GM18502 (cell line): ENCODE data around the gene FGD5.

Experiments used
- ATAC-seq: cut with Tn5 transposase; IDR thresholded peaks from one replicate; pipeline ENCODE4 v1.9.1; 2021; ENCODE audit warnings: mild to moderate bottlenecking; ENCODE audit not compliant: unreplicated experiment, poor library complexity

FGD5 gene

DNA sequence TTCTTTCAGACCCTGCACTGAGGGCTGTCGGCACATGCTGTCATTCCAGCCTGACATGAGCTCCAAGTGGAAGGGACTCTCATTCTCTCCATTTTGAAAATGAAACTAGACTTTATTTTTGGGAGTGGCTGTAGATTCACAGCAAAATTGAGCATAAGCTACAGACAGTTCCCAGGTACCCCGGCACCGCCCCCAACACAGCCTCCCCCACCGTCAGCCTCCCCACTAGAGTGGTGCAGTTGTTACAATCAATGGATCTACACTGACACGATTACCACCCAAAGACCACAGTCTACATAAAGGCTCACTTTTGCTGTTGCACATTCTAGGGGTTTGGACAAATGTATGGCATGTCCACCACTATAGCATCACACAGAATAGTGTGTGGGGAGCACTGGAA lies 29.5 kb upstream of the FGD5 start:
- no peak for ATAC-seq

DNA sequence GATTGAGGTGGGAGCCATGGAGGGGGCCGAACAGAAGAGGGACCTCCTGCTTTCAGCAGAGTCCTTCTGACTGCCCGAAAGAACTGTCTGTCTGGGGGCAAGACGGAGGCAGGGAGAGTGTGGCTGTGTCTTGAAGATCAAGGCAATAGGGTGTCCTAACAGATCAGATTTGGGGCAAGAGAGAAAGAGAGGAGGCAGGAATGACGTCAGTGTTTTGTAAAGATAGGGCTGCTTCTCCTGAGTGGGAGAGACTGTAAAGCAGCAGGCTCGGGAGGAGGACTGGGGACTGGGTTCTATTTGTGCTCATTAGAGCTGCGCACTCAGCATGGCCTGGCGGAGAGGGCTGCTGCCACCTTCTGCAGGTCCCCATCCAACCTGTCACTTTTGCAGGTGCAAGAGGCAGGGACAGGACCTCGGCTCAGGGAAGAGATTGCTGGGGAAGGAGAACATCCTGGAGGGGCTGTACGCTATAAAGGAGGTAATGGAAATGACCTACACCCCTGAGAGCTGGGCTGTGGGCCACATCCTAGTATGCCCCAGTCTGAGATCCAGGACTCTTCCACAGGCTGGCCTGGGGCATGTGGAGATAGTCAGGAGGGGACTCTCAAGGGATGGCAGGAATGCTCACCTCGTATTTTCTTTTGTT lies 29.0 kb upstream of the FGD5 start:
- ATAC-seq, result no peak

DNA sequence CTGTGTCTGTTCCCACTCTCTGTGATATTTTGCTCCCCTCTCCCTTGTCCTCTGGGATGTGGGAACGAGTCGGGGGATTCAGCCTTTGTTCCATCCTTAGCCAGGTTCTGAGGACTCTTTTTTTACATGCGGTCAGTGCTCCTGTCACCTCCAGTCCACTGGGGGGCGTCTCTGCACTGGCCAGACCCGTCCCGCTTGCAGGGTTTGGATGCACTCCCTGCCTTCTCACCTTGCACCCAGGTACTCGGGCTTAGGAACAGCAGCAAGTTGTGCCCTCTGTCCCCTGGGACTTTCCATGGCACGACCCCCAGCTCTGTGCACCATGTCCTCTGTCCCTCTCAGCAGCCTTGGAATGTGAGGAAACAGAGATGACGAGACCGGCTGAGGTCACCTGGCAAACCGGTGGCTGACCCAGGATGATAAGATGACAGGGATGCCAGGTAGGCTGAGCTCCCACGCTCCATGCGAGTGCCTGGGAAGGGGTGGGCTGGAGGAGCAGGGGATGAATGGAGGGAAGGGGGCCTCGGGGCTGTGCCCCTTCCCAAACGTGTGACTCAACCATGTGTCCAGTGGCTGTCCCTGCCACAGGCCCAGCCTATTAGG lies 27.3 kb upstream of the FGD5 start:
- no peak for ATAC-seq

DNA sequence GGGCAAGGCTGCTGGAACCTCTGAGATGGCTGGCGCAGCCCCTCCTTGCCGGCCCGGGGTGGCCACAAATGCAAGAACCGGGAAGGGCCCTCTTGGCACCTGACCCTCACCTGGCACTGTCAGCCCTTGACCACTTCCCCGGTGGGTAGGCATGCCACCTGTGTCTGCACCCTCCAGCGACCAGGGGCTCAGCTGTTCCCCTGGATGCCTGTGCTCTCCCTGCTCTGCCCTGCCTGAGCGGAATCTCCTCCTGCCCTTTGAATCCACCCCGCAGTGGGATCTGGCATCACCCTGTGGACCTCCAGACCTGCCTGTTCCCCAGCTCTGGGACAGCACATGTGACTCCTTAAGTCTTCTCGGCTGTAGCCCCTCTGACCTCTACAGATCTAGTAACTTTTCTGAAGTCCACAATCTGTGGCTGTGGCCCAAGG lies 26.1 kb upstream of the FGD5 start:
- ATAC-seq, result no peak

DNA sequence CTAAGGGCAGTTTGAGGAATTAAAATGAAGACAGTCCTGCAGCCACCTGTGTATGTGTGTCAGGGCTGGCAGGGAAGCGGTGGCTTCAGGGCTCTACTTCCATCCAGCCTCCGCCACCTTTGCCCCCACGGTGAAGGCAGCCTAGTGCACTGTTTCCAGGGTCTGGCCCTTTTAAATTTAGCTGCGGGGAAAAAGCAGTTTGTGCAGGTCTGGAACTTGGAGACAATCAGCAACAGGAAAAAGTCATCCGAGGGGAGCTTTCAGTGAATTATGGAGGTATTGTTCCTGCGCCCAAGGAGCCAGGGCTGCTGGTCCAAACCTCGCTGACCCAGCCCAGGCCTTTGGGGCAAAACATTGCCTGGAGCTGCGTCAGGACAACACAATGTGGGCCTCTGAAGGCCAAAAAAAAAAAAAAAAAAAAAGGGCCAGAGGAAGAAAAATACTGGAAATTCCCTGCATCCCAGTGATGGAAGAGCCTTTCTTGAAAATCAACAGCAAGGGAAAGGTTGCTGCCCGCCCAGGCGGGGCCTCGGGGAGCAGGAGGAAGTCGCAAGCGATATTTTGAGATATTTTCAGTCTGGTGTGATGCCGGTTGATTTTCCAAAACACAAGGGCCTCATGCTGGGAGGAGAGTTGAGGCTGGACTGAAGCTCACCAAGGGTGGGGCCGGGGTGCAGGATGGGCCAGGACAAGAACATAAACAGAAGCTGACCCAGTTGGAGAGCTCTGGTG lies 25.5 kb upstream of the FGD5 start:
- ATAC-seq, result no peak

DNA sequence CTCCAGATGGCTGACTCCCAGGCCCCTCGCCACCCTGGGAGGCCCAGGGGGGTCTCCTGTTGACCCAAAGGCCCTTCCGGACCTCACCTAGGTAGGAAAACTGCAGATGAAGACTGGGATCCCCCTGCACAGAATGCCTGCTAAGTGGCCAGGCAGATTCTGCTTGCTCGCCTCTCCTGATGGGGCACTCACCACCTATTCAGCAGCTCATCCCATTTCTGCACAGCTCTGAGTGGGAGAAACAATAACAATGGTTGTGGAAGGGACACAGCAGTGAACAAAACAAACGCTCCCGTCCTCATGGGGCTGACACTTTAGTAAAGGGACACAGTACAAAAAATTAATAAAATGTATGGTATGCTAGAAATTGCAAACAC lies 24.9 kb upstream of the FGD5 start:
- no peak for ATAC-seq

DNA sequence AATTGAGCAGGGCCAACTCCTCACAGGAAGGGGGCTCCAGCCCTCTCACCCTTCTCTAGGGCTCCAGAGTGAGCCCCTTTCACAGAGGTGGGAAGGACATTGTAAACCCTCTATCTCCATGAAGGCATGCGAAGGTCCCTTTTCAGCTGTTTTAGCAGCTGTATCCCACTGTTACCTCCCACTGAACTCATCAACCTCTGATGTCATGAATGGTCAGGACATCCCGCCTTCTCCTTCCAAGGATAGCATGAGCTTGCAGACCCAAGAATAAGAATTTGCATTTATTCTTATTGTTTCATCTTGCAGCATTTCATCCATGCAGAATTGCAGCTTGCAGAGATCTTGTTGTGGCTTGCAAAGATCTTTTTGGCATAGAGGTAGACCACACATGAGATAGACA lies 24.3 kb upstream of the FGD5 start:
- ATAC-seq, result no peak

DNA sequence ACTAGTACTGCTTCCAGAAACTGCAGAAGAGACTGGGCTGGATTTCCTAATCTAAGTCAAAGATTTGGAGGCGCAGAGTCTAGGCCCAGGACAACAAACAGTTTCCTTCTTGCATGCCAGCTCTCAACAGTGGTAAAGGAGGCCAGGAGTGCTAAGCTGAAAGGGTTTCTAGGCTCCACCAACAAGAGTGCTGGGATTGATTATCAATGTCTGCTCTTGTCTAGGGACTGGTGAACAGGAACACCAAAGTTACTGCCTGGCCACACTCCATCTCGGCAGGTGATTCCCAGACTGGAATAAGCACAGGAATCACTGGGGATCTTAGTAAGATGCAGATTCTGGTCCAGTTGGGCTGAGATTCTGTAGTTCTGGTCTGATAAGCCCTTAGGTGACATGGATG lies 22.8 kb upstream of the FGD5 start:
- ATAC-seq, result no peak

DNA sequence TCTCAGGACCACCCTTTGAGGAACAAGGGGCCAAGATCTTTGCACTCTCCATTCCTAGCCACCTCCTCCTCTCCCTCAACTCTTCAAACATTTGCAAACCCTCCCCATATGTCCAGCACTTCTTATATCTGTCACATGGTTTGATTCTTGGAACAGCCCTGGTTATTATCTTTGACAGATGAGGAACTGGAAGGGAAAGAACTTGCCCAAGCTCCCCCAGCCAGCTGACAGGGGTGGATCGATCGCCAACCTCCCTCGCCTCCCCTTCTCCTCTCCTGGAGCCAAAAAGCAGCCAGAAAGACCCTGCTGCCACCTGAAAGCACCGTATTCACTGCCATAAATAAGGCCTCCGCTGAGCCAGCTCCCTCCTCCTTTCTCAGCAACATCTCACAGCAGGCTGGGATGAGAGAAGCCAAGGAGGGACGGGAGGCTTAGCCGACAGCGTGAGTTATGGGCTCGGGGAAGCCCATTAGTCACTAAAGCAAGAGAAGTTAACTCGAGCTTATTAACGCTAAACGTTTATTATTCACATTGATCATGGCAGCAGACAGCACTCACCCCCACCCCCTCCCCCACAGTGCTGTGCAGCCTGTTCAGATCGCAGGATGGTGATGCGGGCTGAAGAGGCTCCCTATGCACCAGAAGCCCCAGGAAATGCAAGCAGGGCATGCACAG lies 22.2 kb upstream of the FGD5 start:
- ATAC-seq, result no peak

DNA sequence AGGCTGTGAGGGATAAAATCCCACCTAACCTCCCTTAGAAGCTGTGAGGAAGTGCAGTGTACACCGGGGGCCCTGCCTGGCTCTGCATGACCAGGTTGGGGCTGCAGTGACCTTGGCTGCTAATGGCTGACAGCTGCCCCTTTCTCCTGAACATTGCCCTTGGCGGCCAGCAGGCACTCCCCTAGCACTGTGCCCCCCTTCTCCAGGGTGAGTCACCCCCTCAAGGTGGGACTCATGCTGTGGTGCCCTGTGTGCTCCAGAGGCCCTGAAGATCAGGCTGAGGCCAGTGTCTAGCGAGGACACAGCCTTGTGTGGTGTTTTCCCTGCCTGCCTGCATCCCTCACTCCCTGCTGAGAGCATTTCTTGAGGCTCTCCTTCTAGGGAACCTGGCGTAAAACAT lies 21.0 kb upstream of the FGD5 start:
- ATAC-seq, result no peak

DNA sequence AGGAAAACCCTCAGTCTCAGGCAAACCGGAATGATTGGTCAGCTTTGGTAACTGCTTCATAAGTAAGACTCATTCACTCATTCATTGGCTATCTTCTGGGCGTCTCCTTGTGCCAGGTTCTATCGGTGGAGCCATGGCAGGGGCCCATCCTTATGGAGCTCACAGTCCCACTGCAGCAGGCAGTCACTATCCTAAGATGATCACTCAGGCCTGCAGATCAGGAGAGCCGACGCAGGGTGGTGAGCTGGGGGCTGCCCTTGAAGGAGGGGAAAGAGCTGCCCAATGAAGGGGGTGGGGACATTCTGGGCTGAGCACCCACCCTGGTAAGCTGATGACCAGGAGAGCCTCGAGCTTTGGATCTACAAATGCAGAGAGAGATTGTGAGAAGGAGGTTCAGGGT lies 20.5 kb upstream of the FGD5 start:
- no peak for ATAC-seq

DNA sequence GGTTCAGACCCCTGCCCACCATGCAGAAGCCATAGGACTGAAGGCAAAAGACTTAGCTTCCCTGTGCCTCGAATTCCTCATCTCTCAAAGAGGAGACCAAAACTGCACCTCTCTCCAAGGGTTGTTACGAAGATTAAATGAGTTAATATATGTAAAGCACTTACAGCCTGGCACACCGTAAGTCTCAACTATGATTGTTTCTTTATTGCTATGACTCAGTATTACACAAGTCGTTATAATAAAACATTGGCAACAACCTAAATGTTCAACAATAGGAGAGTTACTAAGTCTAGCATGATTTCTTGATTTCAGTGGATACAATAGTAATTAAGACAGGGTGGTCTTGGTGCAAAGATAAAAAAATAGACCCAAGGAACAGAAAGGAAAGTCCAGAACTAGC lies 19.6 kb upstream of the FGD5 start:
- ATAC-seq, result no peak

DNA sequence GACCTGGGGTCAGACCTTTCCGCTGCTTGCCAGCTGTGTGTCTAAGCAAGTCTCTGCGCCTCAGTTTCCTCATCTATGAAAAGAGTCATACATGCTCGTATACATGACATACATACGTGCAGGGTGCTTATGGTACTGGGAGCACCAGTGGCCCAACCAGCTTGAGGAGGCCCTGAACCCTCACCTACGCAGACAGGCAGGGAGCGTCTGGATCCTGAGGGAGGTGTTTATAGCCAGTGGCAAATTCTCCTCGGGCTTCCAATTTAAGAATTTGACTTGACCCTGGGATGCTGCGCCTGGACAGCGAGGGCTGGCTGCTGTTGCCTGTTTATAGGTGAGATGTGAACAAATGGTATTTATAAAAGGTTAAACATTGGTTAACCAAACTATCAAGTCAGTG lies 17.7 kb upstream of the FGD5 start:
- ATAC-seq, result no peak

DNA sequence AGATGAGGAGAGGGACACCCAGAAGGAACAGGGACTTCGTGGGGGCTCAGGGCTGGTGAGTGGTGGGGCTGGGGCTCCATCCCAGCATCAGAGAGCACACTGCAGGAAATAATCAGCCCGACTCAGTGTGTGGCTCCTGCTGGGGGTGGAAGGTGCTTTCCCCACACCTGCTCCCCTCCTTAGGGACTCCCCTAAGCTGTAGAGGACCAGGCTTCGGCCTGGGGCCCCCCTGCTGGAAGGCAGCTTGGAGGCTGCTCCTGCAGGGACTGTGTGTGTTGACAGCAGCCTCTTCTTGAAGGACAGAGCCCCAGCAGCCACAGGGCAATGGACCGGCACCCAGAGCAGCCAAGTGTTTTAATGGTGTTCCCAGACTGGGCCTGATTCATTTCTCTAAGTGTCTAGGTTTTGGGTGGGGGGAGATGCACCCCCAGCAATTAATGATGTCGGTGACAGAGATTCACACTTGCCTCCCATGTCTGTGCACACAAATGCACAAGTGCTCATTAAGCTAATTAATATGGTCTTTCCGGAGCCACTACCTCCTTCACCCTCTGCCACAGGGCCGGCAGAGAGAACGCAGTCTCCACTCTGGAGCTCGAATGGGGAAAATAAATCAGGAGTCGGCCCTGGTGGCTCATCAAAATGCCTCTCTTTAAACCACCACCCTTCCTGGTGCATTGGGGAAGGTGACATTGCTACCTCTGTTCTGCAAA lies 16.9 kb upstream of the FGD5 start:
- no peak for ATAC-seq

DNA sequence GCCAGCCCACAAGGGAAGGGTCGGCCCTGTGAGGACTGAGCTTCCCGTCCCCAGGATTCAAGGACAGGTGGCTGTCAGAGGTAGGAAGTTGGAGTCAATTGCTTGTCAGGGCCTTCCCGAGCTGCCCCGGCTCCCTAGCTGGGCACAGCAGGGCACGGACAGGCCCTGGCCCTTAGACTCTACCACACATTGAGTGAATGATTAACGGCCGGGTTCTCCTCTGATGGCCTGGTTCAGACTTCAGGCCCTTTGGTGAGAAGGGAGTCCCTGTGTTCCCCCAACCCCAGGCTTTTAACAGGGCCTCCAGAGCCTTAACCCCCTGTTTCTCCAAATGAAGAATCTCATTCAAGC lies 16.4 kb upstream of the FGD5 start:
- ATAC-seq, result no peak

DNA sequence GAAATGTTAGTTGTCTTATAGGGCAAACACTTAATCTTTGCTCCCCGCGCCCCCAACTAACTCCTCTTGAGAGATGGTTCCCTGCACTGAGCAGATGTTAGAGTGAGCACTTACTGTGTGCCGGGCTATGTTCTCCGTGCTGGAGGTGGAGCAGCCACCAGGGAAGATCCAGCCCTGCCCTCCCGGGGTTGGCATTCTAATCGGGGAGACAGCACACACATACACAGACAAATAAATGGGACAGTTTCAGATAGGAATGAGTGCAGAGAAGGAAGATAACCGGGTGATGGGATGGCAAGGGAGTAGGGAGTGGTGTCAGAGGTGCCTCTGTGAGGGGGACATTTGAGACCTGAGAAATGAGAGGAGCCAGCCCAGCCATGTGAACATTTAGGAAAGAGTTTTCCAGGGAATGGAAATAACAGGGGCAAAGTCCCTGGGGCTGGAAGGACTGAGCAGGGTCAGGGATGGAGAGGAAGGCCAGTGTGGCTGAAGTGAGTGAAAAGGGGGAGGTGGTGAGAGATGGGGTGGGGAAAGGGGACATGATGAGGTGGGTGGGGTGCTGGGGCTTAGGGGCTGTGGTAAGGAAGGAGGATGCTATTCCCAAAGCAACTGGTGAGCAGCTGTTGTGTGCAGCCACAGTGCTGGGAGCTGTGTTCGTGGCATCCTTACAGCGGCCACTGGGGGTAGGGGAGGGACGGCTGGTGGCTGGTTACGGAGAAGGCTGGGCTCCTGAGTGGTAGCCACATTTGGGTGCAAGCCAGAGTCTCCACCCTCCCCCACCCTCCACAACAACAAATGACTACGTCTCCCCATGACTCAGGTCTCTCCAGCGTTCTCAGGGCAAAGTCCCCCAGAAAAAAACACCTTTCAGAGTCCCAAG lies 15.4 kb upstream of the FGD5 start:
- no peak for ATAC-seq

DNA sequence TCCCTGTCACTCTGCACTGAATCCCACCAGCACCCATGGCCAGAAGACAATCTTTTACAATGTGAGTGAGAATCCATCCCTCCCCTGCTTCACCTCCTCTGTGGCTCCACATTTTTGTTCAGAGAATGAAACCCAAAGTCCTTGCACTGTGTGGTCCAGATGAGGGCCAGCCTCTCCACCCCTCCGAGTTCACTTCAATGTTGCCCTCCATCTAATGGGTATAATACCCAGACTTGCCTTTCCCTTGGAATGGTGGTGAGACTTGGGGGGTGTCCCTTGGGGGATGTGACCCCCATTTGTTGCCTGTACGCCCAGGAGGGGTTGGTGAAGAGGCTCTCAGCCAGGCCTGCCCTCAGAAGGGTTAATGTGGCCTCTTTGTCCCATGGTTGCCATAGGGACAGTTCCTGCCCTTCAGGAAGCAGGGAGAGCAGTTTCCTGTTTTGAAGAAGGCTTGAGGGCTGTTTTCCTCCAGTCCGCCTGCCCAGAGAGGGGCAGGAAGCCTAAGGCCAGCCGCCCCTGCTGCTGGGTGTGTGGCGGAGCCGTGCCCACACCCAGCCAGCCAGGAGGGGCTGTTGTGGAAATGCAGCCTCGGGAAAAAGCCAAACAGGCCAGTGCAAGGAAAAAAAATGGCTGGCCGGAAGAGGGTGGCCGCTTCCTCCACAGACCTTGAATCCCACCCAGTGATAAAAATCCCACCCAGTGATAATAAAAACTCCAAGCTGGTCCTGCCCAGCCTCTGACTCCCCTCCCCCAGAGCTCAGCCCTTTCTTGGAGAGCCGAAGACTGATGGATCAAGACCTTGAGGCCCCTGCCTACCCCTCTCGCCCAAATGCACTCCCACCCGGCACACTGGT lies 14.6 kb upstream of the FGD5 start:
- ATAC-seq, result no peak

DNA sequence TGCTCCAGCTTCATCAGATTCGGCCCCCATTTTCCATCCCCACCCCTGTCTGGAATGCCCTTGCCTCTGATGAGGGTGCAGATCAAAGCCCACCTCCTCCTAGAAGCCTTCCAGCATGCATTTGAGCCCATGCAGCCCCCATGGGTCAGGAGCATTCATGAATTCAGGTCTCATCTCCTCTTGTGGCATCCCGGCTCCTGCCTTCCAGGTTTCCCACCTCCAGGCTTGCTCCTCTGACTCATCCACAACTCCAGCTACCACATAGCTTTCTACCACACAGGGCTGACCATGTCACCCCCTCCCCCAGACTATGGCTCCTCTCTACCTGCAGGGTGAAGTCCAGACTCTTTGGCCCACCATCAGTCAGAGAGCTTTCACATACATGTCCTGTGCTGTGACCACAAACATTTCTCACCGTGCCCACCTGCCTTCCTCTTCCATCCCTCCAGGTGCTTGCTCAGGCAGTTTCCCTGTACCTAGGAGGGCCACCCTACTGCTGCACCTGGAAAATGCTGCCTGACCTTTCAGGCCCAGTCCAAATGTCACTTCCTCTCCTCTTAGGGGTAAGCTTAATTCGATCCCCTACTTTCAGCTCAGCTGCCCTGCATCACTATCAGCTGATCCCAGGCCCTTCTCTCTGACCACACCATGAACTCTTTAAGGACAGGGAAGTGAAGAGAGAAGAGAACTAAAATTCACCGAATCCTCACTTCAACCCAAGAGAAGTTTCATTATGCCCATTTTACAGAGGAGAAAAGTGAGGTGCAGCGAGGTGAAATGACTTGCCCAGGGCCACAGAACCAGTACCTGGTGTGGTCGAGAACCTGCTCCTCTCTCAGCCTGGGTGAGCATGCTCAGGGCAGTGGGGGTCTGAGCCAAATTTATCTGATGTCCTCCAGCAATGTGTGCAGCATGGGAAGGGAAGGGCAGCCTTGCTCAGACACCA lies 13.7 kb upstream of the FGD5 start:
- ATAC-seq, result no peak
